ENCODE data around the gene ANO5. TPM values are rescaled to one million over a fixed set of nuclear protein-coding genes. Genes with fewer than 3 reads are reported as not detected.

The ANO5 gene
- total RNA-seq, 1 experiment from 2014 or later, result 3.4 TPM

- Histone ChIP-seq H2BK5ac (ENCODE audit: insufficient read length, low read length) (no peak overlapping the region), H2AK5ac (ENCODE audit: insufficient read length, low read length) (no peak overlapping the region), H3K14ac (ENCODE audit: insufficient read depth, low read length) (no peak overlapping the region), H2AFZ (ENCODE audit: low read length) (no peak overlapping the region), H3K9ac (ENCODE audit: extremely low read depth, insufficient read length, low read length) (no peak overlapping the region), H4K5ac (ENCODE audit: insufficient read length, low read depth, low read length) (no peak overlapping the region), H3K4ac (ENCODE audit: low read depth, low read length) (no peak overlapping the region), H3K56ac (ENCODE audit: insufficient read length, low read depth, low read length) (no peak overlapping the region), H3K4me1 (ENCODE audit: insufficient read depth, low read length) (no peaks in the 10 kb centered on the region), H2BK120ac (ENCODE audit: low read depth, low read length, poor library complexity, severe bottlenecking) (no peak overlapping the region), H3T11ph (ENCODE audit: low read length) (no peak overlapping the region), H2BK12ac (ENCODE audit: insufficient read length, low read depth, low read length) (no peak overlapping the region), H3K27ac (ENCODE audit: insufficient read length, low read depth, low read length) (no peak overlapping the region), H2BK15ac (ENCODE audit: low read depth, low read length) (no peak overlapping the region), H3K9me3 (ENCODE audit: control insufficient read depth, low read depth, low read length) (no peaks in the 10 kb centered on the region), H3K4me2 (ENCODE audit: insufficient read depth, insufficient read length, low read length) (no peak overlapping the region), H2BK20ac (ENCODE audit: low read depth, low read length, poor library complexity, severe bottlenecking) (no peak overlapping the region), H4K20me1 (ENCODE audit: control insufficient read depth, insufficient read depth, insufficient read length) (no peaks in the 10 kb centered on the region), H4K8ac (replicated peaks; ENCODE audit: insufficient read length, low read depth, low read length) (no peak overlapping the region), H3K27me3 (ENCODE audit: insufficient read depth, low read length) (no peaks in the 10 kb centered on the region), H3K79me1 (ENCODE audit: insufficient read depth, low read depth, low read length, poor library complexity, severe bottlenecking) (no peaks in the 10 kb centered on the region), H4K91ac (ENCODE audit: insufficient read length, low read depth, low read length) (no peak overlapping the region), H3K79me2 (ENCODE audit: insufficient read depth, low read length) (no peaks in the 10 kb centered on the region), H3K18ac (ENCODE audit: insufficient read length, low read depth, low read length) (no peak overlapping the region), H3K23ac (ENCODE audit: insufficient read length, low read depth, low read length) (no peak overlapping the region), H3K23me2 (ENCODE audit: insufficient read length, low read depth, low read length, poor library complexity, severe bottlenecking) (no peaks in the 10 kb centered on the region)
- Mint-ChIP-seq H3K27ac (no peak overlapping the region), H3K27me3 (ENCODE audit: low read depth) (no peaks in the 10 kb centered on the region), H3K9me3 (no peaks in the 10 kb centered on the region), H3K4me3 (no peak overlapping the region), H3K36me3 (ENCODE audit: insufficient read depth in 1 of 3, low read depth in 3 of 3) (no peaks in the 10 kb centered on the region), H3K4me1 (no peaks in the 10 kb centered on the region)
- WGBS (ENCODE audit: extremely low coverage, insufficient read length, low lambda C conversion rate), result no CpG with 5 or more reads among the region's 1 CpG
- DNase-seq, result no peak
- no peak for TF ChIP-seq CTCF (conservative IDR thresholded peaks at IDR 0.05)
Observed at GRCh38 chr11:22273781-22274180, 80.9 kb downstream of the ANO5 start.

Data from H9 (cell line).